Islet precursor cell (in vitro differentiated cells): ENCODE measurements around the gene RNPEPL1.
A peak's percentile ranks its signal among the peaks of the same experiment; 100 is the strongest.

Source experiments
- DNase-seq: peaks from one replicate; pipeline ENCODE4 v3.0.0-alpha.2; 2018

Gene RNPEPL1

DNA sequence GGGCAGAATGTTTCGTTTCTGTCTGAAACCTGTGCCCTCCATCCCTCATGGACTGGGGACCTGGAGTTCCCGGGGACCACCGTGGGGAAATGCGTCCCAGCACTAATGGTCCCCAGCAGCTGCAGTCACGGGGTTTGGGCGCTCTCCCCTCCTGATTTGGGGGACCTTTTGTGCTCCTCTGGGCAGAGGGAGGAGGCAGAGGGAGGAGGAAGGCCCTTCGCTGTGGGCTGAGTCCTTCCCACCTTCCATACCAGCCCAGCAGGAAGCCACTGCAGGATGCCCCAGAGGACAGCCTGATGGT is 60.2 kb downstream of the RNPEPL1 start:
- no peak for DNase-seq

DNA sequence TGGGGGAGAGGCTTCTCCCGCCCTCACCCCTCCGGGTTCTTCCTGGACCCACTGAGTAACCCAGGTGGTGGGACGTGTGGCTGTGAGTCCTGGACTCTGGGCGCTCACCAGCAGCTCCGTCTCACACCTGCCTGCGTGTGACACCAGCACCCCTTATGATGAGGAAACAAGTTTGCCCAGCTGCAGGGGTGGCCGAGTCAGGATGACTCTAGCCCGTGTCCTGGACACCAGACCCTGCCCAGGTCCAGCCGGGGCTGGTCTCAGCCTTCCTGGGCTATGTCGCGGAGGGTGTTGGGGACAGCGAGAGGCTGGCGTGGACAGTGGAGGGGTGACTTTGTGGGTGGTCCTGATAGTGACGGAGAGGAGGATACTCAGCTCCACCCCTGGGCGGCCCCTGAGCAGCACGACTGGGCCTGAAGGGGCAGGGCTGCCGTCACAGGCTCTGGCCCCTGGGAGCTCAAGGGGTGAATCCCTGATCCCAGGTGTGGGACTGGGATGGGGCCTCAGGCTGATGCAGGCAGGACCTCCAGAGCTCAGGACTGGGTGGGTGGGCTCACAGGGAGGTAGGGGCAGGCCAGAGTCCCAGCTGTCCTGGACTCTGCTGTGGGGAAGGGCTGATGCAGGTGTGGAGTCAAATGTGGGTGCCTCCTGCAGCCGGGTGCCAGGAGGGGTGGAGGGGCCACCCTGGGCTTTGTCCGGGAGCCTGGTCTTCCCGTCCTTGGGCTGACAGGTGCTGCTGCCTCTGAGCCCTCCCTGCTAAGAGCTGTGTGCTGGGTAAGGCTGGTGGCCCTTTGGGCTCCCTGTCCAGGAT is 60.7 kb downstream of the RNPEPL1 start:
- DNase-seq: peak; percentile 44

DNA sequence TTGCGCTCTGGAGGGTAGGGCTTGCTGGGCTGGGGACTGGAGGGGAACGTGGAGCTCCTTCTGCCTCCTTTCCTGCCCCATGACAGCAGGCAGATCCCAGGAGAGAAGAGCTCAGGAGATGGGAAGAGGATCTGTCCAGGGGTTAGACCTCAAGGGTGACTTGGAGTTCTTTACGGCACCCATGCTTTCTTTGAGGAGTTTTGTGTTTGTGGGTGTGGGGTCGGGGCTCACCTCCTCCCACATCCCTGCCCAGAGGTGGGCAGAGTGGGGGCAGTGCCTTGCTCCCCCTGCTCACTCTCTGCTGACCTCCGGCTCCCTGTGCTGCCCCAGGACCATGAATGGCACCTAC is 61.3 kb downstream of the RNPEPL1 start:
- DNase-seq: no peak

DNA sequence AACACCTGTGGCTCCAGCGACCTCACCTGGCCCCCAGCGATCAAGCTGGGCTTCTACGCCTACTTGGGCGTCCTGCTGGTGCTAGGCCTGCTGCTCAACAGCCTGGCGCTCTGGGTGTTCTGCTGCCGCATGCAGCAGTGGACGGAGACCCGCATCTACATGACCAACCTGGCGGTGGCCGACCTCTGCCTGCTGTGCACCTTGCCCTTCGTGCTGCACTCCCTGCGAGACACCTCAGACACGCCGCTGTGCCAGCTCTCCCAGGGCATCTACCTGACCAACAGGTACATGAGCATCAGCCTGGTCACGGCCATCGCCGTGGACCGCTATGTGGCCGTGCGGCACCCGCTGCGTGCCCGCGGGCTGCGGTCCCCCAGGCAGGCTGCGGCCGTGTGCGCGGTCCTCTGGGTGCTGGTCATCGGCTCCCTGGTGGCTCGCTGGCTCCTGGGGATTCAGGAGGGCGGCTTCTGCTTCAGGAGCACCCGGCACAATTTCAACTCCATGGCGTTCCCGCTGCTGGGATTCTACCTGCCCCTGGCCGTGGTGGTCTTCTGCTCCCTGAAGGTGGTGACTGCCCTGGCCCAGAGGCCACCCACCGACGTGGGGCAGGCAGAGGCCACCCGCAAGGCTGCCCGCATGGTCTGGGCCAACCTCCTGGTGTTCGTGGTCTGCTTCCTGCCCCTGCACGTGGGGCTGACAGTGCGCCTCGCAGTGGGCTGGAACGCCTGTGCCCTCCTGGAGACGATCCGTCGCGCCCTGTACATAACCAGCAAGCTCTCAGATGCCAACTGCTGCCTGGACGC is 61.9 kb downstream of the RNPEPL1 start:
- DNase-seq: peak; percentile 45
